Panc1 (cell line): ENCODE results near the gene SNAP47. TPM values are rescaled to one million over a fixed set of nuclear protein-coding genes. Genes with fewer than 3 reads are reported as not detected.

Experiments used
- ATAC-seq: fragments of 200-7000 bp; cut with Tn5 transposase; 2 replicates; pipeline ENCODE4 v1.9.1; 2020; ENCODE audit warnings: mild to moderate bottlenecking, moderate library complexity
- BruUV-seq: library from RNA; stranded (reverse); fragments of 400-500 nt; replicated peaks from 2 replicates; lab custom pipeline; 2021; lab: Mats Ljungman, UMichigan
- CTCF ChIA-PET: fragments of 300-600 bp; sonication (Branson Sonifier 250); formaldehyde crosslinking; loops from one replicate; lab custom pipeline; 2022; ENCODE audit warnings: antibody characterized with exemption; lab: Charles Lee
- POLR2A ChIA-PET: fragments of 300-600 bp; sonication (Branson Sonifier 250); formaldehyde crosslinking; loops from one replicate; lab custom pipeline; 2022; ENCODE audit warnings: antibody characterized with exemption; lab: Charles Lee
- DNase-seq: peaks from one replicate; pipeline ENCODE4 v3.0.0-alpha.2; 2010; ENCODE audit warnings: low read depth, low spot score
- H3K27ac ChIP-seq: 2 replicates; pipeline ENCODE4 v1.5.1; 2011; ENCODE audit warnings: mild to moderate bottlenecking, low read length, inconsistent platforms
- H3K27me3 ChIP-seq: fragments of 200-500 bp; sonication (Bioruptor generic); 2 replicates; pipeline ENCODE4 v1.6.0; 2014; ENCODE audit warnings: low read length, inconsistent platforms; ENCODE audit not compliant: control insufficient read depth, insufficient read depth
- H3K36me3 ChIP-seq: fragments of 200-500 bp; sonication (Bioruptor generic); 2 replicates; pipeline ENCODE4 v1.5.1; 2014; ENCODE audit warnings: inconsistent platforms, mild to moderate bottlenecking, low read length, moderate library complexity; ENCODE audit not compliant: control insufficient read depth, insufficient read depth
- H3K4me1 ChIP-seq: 2 replicates; pipeline ENCODE4 v1.5.1; 2011; ENCODE audit warnings: inconsistent platforms, mild to moderate bottlenecking, low read length, moderate library complexity; ENCODE audit not compliant: control insufficient read depth, insufficient read depth
- H3K4me3 ChIP-seq, 2 experiments: 2 replicates each; pipeline ENCODE4 v1.5.1; 2011 to 2012; ENCODE audit warnings: low read depth in 2 of 2, low read length in 2 of 2, mild to moderate bottlenecking in 2 of 2, inconsistent platforms in 1 of 2, moderate library complexity in 1 of 2
- H3K9me3 ChIP-seq: fragments of 200-500 bp; sonication (Bioruptor generic); 2 replicates; pipeline ENCODE4 v1.5.1; 2014; ENCODE audit warnings: low read depth, mild to moderate bottlenecking, inconsistent platforms, low read length, moderate library complexity; ENCODE audit not compliant: control insufficient read depth, insufficient read depth
- CTCF ChIP-seq: fragments of 450-650 bp; IDR thresholded peaks from 2 replicates; pipeline ENCODE4 v1.5.1; 2017; ENCODE audit warnings: mild to moderate bottlenecking
- POLR2AphosphoS5 ChIP-seq: IDR thresholded peaks from 2 replicates; pipeline ENCODE4 v1.6.1; 2012; ENCODE audit warnings: mild to moderate bottlenecking, low read depth, low read length, moderate library complexity
- REST ChIP-seq, 2 experiments: IDR thresholded peaks; 2 replicates each; pipeline ENCODE4 v1.6.1; 2011 to 2012; ENCODE audit warnings: low read depth in 2 of 2, control low read depth in 1 of 2, low read length in 1 of 2, mild to moderate bottlenecking in 1 of 2, moderate library complexity in 1 of 2; ENCODE audit not compliant: insufficient read depth in 1 of 2
- SIN3A ChIP-seq: IDR thresholded peaks from 2 replicates; pipeline ENCODE4 v1.6.1; 2012; ENCODE audit warnings: low read depth, mild to moderate bottlenecking, low read length, moderate library complexity, borderline replicate concordance; ENCODE audit not compliant: insufficient read depth
- TCF7L2 ChIP-seq: IDR thresholded peaks from 2 replicates; pipeline ENCODE4 v1.6.1; 2011; ENCODE audit warnings: mild to moderate bottlenecking, low read depth, low read length, inconsistent platforms
- in situ Hi-C: cut with HindIII; loops from 2 replicates; pipeline ENCODE4 v1.10.0; 2016; ENCODE audit warnings: low sequenced_read_pairs, low pct_unique_long_range_greater_than_20kb
- intact Hi-C: fragments of 100-400 bp; cut with micrococcal nuclease; formaldehyde crosslinking; loops from one replicate; pipeline ENCODE4 v1.10.0; 2022; ENCODE audit not compliant: unreplicated experiment
- total RNA-seq: library from RNA; stranded (reverse); gene quantifications from one replicate; pipeline ENCODE4 v1.2.1, GENCODE V29; 2021; ENCODE audit not compliant: unreplicated experiment

The SNAP47 gene
- total RNA-seq, 1 experiment from 2014 or later: 55.6 TPM

- DNase-seq (no peak), ATAC-seq (peak; percentile 25)
- no peaks in the 10 kb centered on the region for H3K36me3 ChIP-seq
- peak overlapping the region; percentile 65 to 80 for H3K4me3 ChIP-seq
- no peaks in the 10 kb centered on the region for H3K27me3 ChIP-seq
- TF ChIP-seq SIN3A: no peak
- TF ChIP-seq CTCF: no peak
- no peak for TF ChIP-seq REST (IDR thresholded peaks at IDR 0.05; ENCODE audit: insufficient read depth in 1 of 2, low read depth in 2 of 2, low read length in 1 of 2)
- no peak for TF ChIP-seq TCF7L2
- TF ChIP-seq POLR2AphosphoS5: no peak
- peaks cover 33% of the 10 kb centered on the region for H3K4me1 ChIP-seq
- ChIA-PET POLR2A (no interaction called here), CTCF (no interaction called here)
- intact Hi-C loops (no loop called here), in situ Hi-C loops (no loop called here)
- TSS peak; percentile 79 for BruUV-seq
- peak overlapping the region; percentile 83 for H3K27ac ChIP-seq
- no peaks in the 10 kb centered on the region for H3K9me3 ChIP-seq
Observed at GRCh38 chr1:227728892-227729143, 6.4 kb upstream of the SNAP47 start.

- intact Hi-C loops: no loop called here
- peaks cover under 1% of the 10 kb centered on the region; the same call in 1 of the 2 replicates for H3K36me3 ChIP-seq
- BruUV-seq: no TSS peak
- in situ Hi-C loops: no loop called here
- no peaks in the 10 kb centered on the region for H3K9me3 ChIP-seq
- H3K27me3 ChIP-seq: no peaks in the 10 kb centered on the region
- ChIA-PET CTCF (no interaction called here), POLR2A (no interaction called here)
- peak overlapping the region; percentile 65 to 80 for H3K4me3 ChIP-seq
- DNase-seq: no peak
- peak; percentile 7 for ATAC-seq
- H3K27ac ChIP-seq: peak overlapping the region; percentile 83
- peaks cover 36% of the 10 kb centered on the region for H3K4me1 ChIP-seq
- TF ChIP-seq SIN3A (peak; percentile 61; the same call in 1 of the 2 replicates), REST (IDR thresholded peaks at IDR 0.05; ENCODE audit: insufficient read depth in 1 of 2, low read depth in 2 of 2, low read length in 1 of 2) (no peak)
Observed at GRCh38 chr1:227729144-227729880, 5.9 kb upstream of the SNAP47 start.
